ENCODE measurements around the gene WWP2. TPM values are rescaled to one million over a fixed set of nuclear protein-coding genes. Genes with fewer than 3 reads are reported as not detected.

The WWP2 gene
- total RNA-seq, 2 donors from 2014 or later: 45.4 to 62.3 TPM

DNA sequence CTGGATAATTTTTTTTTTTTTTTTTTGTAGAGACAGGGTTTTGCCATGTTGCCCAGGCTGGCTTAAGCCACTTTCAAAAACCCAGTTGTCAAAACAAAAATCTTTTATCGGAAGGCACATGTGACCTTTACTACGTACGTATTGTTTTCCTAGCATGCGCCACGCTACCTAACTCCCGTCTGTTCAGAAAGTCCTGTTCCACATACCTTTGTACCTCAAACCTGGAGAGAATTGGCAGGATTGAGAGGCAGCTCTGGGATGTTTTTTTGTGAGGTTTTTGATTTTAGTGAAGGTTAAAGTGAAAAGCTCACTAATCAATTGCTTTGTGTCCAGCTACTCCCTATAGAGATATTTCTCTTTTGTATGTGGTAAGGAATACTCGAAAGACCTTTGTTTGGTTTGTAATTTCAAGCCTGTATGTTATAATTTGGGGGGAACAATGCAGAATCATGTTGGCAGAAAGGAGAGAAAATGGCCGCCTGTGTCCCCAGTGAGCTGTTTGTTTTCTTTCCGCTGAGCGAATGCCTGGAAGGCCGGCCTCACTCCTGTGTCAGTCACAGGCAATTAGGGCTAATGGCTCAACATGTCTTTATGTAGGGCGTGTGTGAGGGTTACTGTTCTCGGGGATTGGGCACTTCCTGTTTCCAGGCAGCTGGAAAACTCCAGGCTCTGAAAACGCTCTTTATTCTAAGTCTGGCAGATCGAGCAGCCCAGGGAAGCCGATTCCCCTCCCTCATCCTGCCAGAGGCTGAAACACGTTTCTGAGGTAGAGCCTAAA, 128.2 kb downstream of the WWP2 start:
- Mint-ChIP-seq H3K27me3 (ENCODE audit: low read depth) (no peaks in the 10 kb centered on the region), H3K4me3 (no peak overlapping the region), H3K27ac (no peak overlapping the region), H3K4me1 (ENCODE audit: low read depth) (peaks cover 11% of the 10 kb centered on the region), H3K36me3 (ENCODE audit: insufficient read depth in 2 of 2) (peaks cover 2 to 6% of the 10 kb centered on the region in 2 donors), H3K9me3 (peaks cover 0 to 2% of the 10 kb centered on the region in 2 donors)
- DNase-seq (no peak), ATAC-seq (replicated peaks in 1 of 2) (no peak)

DNA sequence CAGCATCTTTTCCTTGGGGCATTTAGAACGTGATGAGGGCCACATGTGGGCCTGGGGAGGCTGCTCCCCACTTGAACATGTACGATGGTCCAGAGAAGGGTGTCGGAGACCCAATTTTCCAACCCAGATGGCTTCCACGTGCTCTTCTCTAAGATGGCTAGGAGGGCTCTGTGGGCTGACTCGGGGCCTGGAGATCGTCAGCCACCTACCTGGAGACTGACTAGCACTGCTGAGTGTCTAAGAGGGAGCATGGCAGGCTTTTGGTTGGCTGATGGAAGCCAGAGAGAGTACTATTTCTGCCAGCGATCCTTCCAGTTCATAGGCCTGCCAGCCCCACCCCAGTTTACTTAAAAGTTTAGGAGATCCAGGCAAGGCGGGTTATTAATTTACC, 128.8 kb downstream of the WWP2 start:
- Mint-ChIP-seq H3K27me3 (ENCODE audit: low read depth) (no peaks in the 10 kb centered on the region), H3K9me3 (no peaks in the 10 kb centered on the region), H3K27ac (no peak overlapping the region), H3K4me1 (ENCODE audit: low read depth) (peaks cover 11% of the 10 kb centered on the region), H3K4me3 (no peak overlapping the region), H3K36me3 (ENCODE audit: insufficient read depth in 2 of 2) (peaks cover 2% of the 10 kb centered on the region in 2 donors)
- ATAC-seq (replicated peaks in 1 of 2) (no peak), DNase-seq (no peak)

DNA sequence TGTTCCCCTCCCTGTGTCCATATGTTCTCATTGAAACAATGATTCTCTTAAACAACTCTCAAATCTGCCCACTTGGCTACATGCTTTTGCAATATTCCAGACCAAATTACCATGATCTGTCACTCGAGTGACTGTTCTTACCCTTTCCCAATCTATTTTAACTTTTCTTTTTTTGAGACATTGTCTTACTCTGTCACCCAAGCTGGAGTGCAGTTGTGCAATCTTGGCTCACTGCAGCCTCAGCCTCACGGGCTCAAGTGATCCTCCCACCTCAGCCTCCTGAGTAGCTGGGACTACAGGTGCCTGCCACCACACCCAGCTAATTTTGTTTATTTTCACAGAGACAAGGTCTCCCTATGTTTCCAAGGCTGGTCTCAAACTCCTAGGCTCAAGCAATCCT, 130.2 kb downstream of the WWP2 start:
- no peak overlapping the region for H3K27ac Mint-ChIP-seq
- peaks cover 11% of the 10 kb centered on the region for H3K4me1 Mint-ChIP-seq (ENCODE audit: low read depth)
- no peak for ATAC-seq (replicated peaks in 1 of 2)
- H3K4me3 Mint-ChIP-seq: no peak overlapping the region
- H3K9me3 Mint-ChIP-seq: no peaks in the 10 kb centered on the region
- peaks cover 2% of the 10 kb centered on the region in 2 donors for H3K36me3 Mint-ChIP-seq (ENCODE audit: insufficient read depth in 2 of 2)
- no peak for DNase-seq
- no peaks in the 10 kb centered on the region for H3K27me3 Mint-ChIP-seq (ENCODE audit: low read depth)

DNA sequence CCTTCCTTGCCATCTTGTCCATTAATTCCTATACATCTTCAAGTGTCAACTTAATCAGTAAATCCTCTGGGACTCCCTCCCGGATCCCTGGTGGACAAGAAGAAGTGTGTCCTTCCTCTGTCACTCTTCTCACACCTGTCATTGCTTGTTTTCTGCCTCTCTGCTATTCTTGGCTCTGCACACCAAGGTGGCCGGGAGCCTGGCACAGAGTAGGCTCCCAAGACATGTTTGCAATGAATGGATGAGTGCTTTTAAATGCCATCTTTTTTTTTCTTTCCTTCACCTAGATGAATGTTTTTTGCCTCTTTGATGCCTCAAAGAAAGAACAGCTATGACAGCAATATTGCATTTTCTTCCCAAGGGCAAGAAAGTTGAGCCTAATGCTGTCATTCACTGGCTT, 131.0 kb downstream of the WWP2 start:
- Mint-ChIP-seq H3K27me3 (ENCODE audit: low read depth) (no peaks in the 10 kb centered on the region), H3K36me3 (ENCODE audit: insufficient read depth in 2 of 2) (peaks cover 2% of the 10 kb centered on the region in 2 donors)

DNA sequence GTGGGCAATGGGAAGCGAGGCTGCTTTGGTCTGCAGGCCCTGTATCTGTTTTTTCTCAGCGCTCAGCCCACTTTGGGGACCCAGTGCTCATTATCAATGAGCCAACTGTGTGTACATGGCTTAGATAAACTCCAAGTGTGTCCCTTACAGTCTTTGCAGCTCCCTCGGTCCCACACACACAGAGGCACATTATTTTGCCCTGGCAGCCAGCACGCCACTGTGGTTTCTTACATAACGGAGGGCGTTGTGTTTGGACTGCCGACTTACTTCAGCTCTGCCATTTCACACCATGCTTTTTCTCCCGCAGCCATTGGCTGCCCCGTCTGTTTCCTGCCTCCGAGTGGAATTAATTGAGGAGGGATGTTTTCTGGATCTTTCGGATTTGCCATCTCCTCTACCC, 132.5 kb downstream of the WWP2 start:
- H3K27me3 Mint-ChIP-seq (ENCODE audit: low read depth): no peaks in the 10 kb centered on the region
- DNase-seq: no peak

More for the DNA sequence above, 131.0 kb downstream of the WWP2 start:
- DNase-seq (no peak), ATAC-seq (replicated peaks in 1 of 2) (no peak)
- Mint-ChIP-seq H3K4me1 (ENCODE audit: low read depth) (peaks cover 11% of the 10 kb centered on the region), H3K4me3 (no peak overlapping the region), H3K9me3 (no peaks in the 10 kb centered on the region), H3K27ac (no peak overlapping the region)

DNA sequence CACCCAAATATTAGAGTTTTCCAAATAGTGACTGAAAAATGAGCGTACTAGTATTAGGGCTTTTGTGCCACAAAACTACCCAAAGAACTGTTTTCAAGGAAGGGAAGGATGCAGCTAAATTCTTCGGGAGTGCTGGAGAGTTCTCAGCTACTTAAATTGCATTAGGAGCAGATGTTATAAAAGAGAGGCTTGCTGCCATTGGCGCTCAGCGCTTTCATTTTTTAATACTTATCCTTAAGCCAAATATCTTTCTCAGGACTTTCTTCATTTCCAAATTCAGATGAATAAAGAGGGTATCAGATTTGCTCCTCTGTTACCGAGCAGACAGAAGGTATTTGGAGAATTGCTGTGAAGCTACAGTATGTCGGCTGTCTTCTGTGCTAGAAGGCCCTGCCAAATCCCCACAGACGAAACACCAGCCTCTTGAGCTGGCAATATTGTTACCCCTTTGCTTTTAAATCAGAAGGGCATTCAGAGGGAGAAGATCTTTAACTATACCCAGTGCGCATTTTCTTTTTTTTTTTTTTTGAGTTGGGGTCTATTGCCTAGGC, 141.8 kb downstream of the WWP2 start:
- Mint-ChIP-seq H3K4me1 (ENCODE audit: low read depth) (no peaks in the 10 kb centered on the region), H3K9me3 (no peaks in the 10 kb centered on the region), H3K36me3 (ENCODE audit: insufficient read depth in 2 of 2) (no peaks in the 10 kb centered on the region), H3K27me3 (ENCODE audit: low read depth) (no peaks in the 10 kb centered on the region), H3K4me3 (no peak overlapping the region), H3K27ac (no peak overlapping the region)
- ATAC-seq (replicated peaks in 1 of 2) (no peak), DNase-seq (no peak)

More for the DNA sequence above, 132.5 kb downstream of the WWP2 start:
- Mint-ChIP-seq H3K36me3 (ENCODE audit: insufficient read depth in 2 of 2) (peaks cover under 1 to 1% of the 10 kb centered on the region in 2 donors), H3K4me1 (ENCODE audit: low read depth) (peaks cover 2% of the 10 kb centered on the region), H3K9me3 (no peaks in the 10 kb centered on the region), H3K4me3 (no peak overlapping the region), H3K27ac (no peak overlapping the region)
- no peak for ATAC-seq (replicated peaks in 1 of 2)

DNA sequence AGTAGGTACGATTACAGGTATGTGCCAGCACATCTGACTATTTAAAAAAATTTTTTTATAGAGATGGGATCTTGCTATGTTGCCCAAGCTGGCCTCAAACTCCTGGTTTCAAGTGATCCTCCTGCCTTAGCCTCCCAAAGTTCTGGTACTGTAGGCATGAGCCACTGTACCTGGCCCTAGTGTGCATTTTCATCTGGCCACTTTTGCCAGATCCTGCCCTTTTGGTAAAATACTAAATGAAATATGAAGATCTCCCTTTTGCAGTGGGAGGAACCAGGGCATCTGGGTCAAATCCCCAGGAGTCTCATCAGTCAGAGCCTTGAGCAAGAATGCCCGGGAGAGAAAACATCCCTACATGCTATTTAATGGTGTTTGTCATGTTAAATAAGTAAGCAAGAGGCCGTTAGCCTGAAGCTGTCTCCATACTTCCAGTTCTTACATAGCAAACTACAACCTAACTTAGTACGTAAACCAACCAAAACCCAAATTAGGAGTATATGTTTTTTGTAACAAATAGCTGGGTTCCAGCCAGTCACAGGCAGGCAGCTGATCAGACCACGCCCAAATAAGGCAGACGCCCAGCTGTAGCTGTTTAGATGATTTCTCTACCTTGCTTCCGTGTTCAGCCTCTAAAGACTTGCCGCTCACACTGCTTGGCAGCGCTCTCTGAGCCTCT, 142.5 kb downstream of the WWP2 start:
- Mint-ChIP-seq H3K4me1 (ENCODE audit: low read depth) (no peaks in the 10 kb centered on the region), H3K36me3 (ENCODE audit: insufficient read depth in 2 of 2) (no peaks in the 10 kb centered on the region), H3K4me3 (no peak overlapping the region), H3K27ac (no peak overlapping the region), H3K27me3 (ENCODE audit: low read depth) (no peaks in the 10 kb centered on the region), H3K9me3 (no peaks in the 10 kb centered on the region)
- no peak for DNase-seq
- ATAC-seq (replicated peaks in 1 of 2): no peak

DNA sequence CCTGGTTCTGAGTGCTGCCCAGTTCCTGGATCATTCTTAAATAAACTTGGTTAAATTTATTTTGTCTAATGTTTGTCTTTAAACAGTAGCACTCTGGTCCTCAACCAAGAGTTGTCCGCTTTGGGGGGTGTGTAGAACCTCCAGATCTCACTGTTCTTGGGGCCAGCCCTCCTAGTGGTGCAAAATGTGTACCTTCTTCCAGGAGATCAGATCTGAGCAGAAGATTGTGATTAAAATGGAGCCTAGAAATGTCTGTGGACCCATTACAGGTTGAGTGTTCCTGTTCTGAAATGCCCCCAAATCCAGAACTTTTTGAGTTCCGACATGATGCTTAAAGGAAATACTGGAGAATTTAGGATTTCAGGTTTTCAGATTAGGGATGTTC, 143.0 kb downstream of the WWP2 start:
- no peaks in the 10 kb centered on the region for H3K27me3 Mint-ChIP-seq (ENCODE audit: low read depth)
- peaks cover 0 to 2% of the 10 kb centered on the region in 2 donors for H3K36me3 Mint-ChIP-seq (ENCODE audit: insufficient read depth in 2 of 2)
- DNase-seq: no peak
- no peak for ATAC-seq (replicated peaks in 1 of 2)
- H3K9me3 Mint-ChIP-seq: no peaks in the 10 kb centered on the region
- H3K4me3 Mint-ChIP-seq: no peak overlapping the region
- no peak overlapping the region for H3K27ac Mint-ChIP-seq
- H3K4me1 Mint-ChIP-seq (ENCODE audit: low read depth): no peaks in the 10 kb centered on the region

DNA sequence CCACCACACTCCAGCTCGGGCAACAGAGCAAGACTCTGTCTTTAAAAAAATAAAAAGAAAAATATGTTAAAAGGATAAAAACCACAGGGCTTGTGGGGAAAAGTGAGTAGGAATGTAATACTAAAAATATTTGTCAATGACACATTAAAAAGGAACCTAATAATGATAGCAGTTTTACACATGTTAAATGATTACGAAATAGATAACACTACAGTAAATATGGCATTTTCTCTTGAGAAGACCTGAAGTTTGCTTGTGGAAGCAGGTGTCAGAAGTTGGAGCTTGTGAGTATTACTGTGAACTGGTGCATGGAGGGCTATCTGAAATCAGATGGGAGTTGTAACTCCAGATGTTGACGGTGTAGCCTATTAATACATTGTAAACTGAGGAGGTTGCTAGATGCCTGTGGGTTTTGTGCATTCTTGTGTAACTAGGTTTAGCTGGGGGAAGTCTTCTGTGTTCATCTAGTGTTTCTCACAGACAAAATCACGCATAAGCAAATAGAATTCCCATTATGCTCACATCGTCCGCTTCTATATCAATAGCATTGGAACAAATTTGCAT, 144.8 kb downstream of the WWP2 start:
- H3K9me3 Mint-ChIP-seq: no peaks in the 10 kb centered on the region
- H3K4me1 Mint-ChIP-seq (ENCODE audit: low read depth): no peaks in the 10 kb centered on the region
- H3K36me3 Mint-ChIP-seq (ENCODE audit: insufficient read depth in 2 of 2): peaks cover 2 to 3% of the 10 kb centered on the region in 2 donors
- H3K4me3 Mint-ChIP-seq: no peak overlapping the region
- H3K27ac Mint-ChIP-seq: no peak overlapping the region
- ATAC-seq (replicated peaks in 1 of 2): no peak
- DNase-seq: no peak
- no peaks in the 10 kb centered on the region for H3K27me3 Mint-ChIP-seq (ENCODE audit: low read depth)

DNA sequence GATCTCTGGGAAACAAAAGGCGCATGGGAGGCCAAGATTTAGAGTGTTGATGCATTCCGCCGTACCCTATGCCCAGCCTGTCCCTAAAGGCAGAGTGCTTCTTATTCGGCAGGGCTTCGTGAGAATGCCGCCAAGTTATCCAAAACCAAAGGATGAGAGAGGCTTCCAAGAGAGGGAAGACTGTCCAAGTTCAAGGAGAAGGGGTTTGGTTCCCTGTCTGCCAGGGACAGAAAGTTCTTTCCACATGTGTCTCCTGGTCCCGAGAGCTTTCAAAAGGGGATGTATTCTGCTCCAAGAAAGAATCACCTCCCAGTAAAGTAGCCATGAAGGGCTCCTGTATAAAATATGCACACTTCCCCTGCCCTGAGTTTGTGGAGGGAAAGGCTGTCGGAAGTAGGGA, 146.9 kb downstream of the WWP2 start:
- ATAC-seq (replicated peaks in 1 of 2) (no peak), DNase-seq (no peak)
- H3K4me3 Mint-ChIP-seq: no peak overlapping the region

DNA sequence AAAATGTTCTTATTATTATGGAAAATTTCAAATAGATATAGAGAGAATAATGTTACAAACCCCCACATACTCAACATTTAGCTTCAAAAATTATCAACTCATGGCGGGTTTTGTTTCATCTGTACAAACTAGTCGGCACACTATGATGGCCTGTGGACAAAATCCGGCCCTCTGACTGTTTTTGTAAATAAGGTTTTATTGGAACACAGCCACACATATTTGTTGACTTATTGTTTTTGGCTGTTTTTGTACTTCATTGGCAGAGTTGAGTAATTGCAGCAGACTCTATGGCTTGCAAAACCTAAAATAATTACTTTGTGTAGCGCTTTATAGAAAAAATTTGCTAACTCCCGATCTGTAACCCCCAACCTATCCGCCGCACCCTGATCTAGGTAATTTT, 147.6 kb downstream of the WWP2 start:
- peaks cover 2 to 3% of the 10 kb centered on the region in 2 donors for H3K36me3 Mint-ChIP-seq (ENCODE audit: insufficient read depth in 2 of 2)
- no peaks in the 10 kb centered on the region for H3K27me3 Mint-ChIP-seq (ENCODE audit: low read depth)
- no peak overlapping the region for H3K4me3 Mint-ChIP-seq
- H3K27ac Mint-ChIP-seq: no peak overlapping the region
- H3K4me1 Mint-ChIP-seq (ENCODE audit: low read depth): no peaks in the 10 kb centered on the region
- no peak for ATAC-seq (replicated peaks in 1 of 2)
- H3K9me3 Mint-ChIP-seq: no peaks in the 10 kb centered on the region
- DNase-seq: no peak

More for the DNA sequence above, 146.9 kb downstream of the WWP2 start:
- Mint-ChIP-seq H3K4me1 (ENCODE audit: low read depth) (no peaks in the 10 kb centered on the region), H3K27ac (no peak overlapping the region), H3K36me3 (ENCODE audit: insufficient read depth in 2 of 2) (peaks cover 2 to 3% of the 10 kb centered on the region in 2 donors), H3K9me3 (no peaks in the 10 kb centered on the region), H3K27me3 (ENCODE audit: low read depth) (no peaks in the 10 kb centered on the region)

DNA sequence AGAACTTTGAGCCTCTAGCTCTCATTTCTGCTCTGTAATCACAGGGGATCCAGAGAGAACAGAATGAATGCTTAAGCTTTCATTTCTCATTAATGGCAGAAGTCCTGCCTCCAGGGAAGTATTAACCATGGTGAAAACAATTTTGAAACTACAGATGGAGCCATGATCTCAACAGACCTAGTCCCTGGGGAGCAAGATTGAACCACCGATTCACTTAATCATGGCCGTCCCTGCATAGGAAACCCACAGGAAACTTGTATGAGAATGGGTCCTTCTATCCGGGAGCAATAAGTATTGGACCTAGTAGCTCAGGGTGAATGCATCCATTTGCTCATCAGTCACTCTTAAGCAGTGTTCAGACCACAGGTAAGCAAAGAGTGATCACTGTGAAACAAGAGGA, 148.8 kb downstream of the WWP2 start:
- no peak overlapping the region for H3K27ac Mint-ChIP-seq
- H3K27me3 Mint-ChIP-seq (ENCODE audit: low read depth): no peaks in the 10 kb centered on the region
- no peaks in the 10 kb centered on the region for H3K9me3 Mint-ChIP-seq
- no peak for DNase-seq
- no peaks in the 10 kb centered on the region for H3K4me1 Mint-ChIP-seq (ENCODE audit: low read depth)
- H3K36me3 Mint-ChIP-seq (ENCODE audit: insufficient read depth in 2 of 2): peaks cover 2 to 3% of the 10 kb centered on the region in 2 donors
- ATAC-seq (replicated peaks in 1 of 2): no peak
- H3K4me3 Mint-ChIP-seq: no peak overlapping the region

DNA sequence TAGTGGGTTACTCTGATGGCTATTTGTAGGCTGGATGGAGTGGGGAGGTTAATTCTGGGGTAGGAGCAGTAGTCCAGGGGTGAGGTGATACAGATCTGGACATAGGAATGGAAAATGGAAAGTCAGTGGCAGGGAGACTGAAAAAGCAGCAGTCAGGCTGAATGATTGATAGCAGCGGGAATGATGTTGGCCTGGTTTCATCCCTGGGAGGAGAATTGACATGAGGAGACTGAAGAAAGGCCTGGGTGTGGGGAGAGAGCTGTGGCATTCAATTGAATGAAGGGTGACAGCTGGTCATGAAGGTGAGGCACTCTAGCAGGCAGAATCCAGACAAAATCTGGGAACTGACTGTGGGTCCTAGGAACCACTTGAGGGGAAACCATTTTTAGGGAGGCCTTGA, 154.3 kb downstream of the WWP2 start:
- Mint-ChIP-seq H3K27me3 (ENCODE audit: low read depth) (no peaks in the 10 kb centered on the region), H3K4me3 (no peak overlapping the region), H3K27ac (no peak overlapping the region), H3K4me1 (ENCODE audit: low read depth) (no peaks in the 10 kb centered on the region), H3K36me3 (ENCODE audit: insufficient read depth in 2 of 2) (no peaks in the 10 kb centered on the region), H3K9me3 (no peaks in the 10 kb centered on the region)
- ATAC-seq (replicated peaks in 1 of 2) (no peak), DNase-seq (no peak)
